Fibroblast of gingiva (primary cell): Measurements from ENCODE around the gene AFAP1.

Source experiments
- DNase-seq: peaks from one replicate; pipeline ENCODE4 v3.0.0-alpha.2; 2011; ENCODE audit warnings: low read depth

Gene AFAP1

DNA sequence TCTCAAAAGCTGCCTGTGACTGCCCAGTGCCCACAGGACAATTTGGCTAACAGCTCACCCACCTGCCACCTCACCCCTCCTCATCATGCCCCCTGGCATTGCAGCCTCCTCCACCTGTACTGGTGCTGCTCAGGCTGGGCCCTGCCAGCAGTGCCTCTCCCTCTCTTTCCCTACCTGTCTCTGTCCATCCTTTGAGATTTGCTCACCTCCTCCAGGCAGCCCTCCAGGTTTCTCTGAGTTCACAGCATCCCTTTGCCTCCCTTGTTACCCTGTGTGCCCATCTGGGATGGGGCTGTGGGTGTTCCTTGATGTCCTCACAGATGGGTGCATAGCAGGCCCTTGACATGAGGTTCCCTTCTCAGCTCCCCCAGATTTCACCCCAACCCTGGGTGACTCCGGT lies 224.9 kb downstream of the AFAP1 start:
- no peak for DNase-seq

DNA sequence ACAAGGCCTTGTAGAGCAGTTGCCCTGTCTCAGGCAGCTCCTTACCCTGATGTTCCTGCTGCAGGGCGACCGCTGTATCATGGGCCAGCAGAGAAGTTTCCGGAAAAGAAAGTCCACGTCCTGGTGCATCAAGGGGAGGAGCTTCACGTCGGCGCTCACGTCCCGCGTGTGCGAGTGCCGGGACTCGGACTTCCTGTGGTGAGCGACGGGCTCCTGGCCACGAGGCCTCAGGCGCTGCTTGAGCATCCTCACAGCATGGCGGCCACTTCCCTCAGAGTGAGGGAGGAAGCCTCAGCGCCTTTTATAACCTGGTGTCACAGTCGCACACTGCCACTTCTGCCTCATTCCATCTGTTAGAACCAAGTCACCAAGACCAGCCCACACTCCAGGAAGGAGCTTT lies 225.5 kb downstream of the AFAP1 start:
- DNase-seq, result no peak

DNA sequence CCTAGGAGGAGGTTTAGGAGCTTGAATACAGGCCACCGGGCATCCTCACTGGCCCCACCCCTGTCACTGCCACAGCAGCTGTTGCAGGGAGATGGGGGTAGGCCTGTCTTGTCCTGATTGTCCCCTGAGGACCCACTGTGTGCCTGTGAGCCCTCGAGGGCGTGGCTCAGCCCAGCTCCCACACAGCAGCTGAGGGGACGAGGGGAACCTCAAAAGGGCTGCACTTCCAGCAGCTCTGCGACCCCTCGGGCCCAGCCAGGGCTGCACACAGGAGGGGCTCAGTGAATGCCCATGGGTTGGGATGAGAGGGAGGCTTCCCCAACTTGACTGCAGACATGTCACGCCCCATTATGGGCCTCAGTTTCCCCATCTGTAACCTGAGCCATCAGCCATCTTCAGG lies 225.9 kb downstream of the AFAP1 start:
- DNase-seq, result no peak

DNA sequence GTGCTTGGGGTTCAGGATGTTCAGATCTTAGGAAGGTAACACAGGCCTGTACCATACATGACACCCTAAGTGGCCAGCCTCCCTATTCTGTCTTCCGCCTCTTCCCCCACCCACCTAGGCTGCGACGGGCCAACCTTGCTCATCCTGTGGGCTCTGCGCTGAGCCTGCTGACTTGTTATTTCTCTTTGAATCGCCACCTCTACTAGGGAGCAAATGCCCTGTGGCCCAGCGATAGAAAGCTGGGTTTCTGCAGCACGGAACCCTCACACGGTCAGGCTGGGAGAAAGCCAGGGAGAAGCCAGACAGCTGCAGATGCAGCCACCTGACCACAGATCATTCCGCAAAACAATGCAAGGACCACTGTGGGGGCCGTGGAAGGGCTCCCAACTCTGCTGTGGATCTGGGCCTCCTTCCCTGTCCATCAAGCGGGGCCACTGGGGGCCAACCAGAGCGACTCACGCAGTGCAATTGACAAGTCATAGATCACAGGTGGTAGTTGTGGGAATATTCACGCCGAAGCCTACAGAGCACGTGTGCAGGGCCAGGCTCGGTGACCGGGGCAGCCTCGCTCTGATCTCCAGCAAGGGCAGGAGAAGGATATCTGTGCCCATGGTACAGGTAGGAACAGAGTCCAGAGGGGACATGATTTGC lies 227.5 kb downstream of the AFAP1 start:
- DNase-seq, result no peak

DNA sequence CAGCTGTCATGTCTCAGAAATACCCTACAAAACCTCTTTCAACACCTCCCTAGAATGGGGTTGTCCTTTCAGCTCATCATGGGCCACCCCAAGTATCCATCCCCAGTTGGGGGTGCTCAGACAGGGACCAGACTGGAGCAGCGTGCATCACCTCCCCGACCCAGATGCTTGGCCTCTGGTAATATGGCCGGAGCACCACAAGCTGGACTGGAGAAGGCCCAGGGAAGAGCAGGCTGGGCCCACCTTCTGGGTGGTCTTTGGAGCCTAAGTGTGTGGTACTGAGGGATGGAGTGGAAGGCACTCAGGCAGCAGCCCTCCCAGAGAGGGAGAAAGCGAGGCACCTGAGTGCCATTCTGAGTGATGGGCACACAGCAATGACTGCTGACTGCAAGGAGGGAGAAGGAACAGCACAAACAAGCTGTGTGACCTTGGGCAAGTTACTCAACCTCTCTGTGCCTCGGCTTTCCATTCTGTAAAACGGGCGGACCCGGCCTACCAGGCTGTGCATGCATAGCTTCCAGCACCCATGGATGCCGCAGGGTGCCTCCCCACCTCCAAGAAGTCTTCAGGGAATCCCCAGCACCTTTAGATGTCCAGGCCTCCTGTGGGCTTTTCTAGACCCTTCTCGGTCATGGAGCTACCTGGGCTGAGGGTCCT lies 228.2 kb downstream of the AFAP1 start:
- DNase-seq, result no peak

DNA sequence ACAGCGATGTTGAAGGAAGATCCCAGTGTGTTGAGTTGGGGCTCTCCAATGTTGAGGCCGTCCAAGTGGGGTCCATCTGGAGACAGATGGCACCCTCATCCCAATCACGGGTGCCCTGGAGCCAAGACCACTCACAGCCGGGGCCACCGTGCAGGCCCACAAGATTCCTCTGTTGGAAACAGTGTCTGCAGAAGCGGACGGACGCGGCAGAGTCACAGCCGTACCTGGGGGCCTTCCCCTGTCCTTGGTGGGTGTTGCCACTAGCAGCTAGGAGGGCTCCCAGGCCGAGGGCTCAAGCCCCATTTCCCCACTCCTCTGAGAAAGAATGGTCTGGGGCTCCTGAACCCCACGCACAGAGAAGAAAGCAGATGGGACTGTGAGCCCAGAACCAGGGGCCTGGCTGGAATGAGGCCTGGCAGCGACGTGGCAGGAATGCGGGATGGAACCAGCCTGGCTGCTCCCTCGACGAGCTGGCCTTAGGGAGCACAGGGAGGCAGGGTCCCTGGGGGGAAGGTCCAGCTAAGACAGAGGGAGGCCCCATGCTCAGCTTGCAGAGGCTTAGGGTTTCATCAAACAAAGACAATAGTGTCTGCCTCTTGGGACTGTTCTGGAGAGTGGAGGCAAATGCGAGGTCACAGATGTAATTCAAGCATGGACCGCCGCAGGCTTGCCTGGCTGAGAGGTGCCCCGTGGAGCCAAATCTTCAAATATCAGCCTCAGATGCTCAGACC lies 228.9 kb downstream of the AFAP1 start:
- DNase-seq, result no peak

DNA sequence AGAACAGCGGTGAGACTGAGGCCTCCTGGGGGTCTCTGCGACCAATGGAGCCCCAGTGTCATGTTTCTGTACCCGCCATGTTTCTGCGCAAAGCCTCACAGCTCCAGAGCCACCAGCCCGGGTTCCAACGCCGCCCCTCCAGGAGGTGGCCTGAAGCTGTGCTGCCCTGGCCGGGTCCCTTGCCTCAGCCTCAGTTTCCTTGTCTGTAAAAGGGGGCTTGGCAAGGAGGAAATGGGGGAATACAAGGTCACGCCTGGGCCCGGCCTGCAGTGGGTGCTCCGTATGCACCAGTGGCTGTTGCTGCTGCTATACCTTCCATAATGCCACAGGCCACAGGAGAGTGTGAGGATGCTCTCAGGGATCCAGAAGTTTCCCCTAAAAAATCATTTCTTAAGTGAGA lies 229.5 kb downstream of the AFAP1 start:
- DNase-seq, result no peak

DNA sequence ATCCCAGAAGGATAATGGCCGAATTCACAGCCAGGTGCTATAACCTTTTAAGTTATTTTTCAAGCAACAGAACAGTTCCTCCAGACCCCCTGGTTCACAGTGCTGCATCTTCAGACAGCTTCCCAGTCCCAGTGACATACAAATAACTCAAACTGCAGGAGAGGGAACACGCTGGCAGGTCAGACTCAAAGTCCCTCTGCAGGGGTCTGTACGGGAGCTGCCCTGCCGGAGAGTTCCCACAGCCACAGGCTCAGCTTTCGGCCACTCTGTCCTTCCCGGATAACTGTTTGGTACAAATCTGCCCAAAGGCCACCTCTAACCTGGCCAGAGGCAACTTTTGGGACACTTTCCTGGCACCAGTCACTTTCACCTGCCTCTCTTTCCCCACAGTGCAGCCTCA lies 230.2 kb downstream of the AFAP1 start:
- DNase-seq, result no peak

DNA sequence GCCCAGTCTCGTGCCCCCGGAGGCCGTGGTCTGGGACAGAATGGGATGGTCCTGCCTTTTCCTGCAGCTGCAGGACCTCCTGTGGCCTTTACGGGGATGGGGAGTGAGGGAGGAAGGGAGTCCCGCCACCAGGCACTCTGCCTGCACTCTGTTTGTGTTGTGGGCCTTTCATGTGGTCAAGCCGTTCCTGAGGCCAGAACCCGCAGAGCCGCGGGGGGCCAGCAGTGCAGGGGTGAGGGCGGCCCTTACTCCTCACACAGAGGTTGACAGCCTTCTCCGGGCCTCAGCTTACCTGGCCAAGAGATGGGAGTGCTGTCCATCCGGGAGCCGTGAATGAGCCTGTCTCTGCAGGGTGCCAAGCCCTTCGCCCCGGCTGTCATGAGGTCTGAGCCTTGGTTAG lies 230.7 kb downstream of the AFAP1 start:
- no peak for DNase-seq
